Astrocyte (in vitro differentiated cells and primary cell): ENCODE data around the gene RABL2A. TPM values are rescaled to one million over a fixed set of nuclear protein-coding genes. Genes with fewer than 3 reads are reported as not detected.
"Not testable (repeated sequence)": the region's sequence is repeated elsewhere in the genome, so short reads cannot be mapped to it uniquely, and the experiment has no call there.

ENCODE experiments used
- DNase-seq: peaks from one replicate; pipeline ENCODE4 v3.0.0-alpha.2; 2010; ENCODE audit warnings: low read depth
- FAIRE-seq: peaks from 2 replicates; lab custom pipeline; 2011; peaks lifted over from hg19 to GRCh38; lab: Jason Lieb, UNC
- H2AFZ ChIP-seq: 2 replicates; pipeline ENCODE4 v1.6.0; 2012; ENCODE audit warnings: low read depth, low read length, inconsistent platforms
- H3K27ac ChIP-seq: 2 replicates; pipeline ENCODE4 v1.5.1; 2011; ENCODE audit warnings: low read depth, low read length, inconsistent platforms
- H3K27me3 ChIP-seq: 2 replicates; pipeline ENCODE4 v1.6.0; 2011; ENCODE audit warnings: low read length, inconsistent platforms; ENCODE audit not compliant: insufficient read depth
- H3K36me3 ChIP-seq: 2 replicates; pipeline ENCODE4 v1.5.1; 2011; ENCODE audit warnings: low read length, inconsistent platforms; ENCODE audit not compliant: insufficient read depth
- H3K4me1 ChIP-seq: 2 replicates; pipeline ENCODE4 v1.5.1; 2011; ENCODE audit warnings: low read length, inconsistent platforms; ENCODE audit not compliant: insufficient read depth
- H3K4me2 ChIP-seq: 2 replicates; pipeline ENCODE4 v1.6.0; 2012; ENCODE audit warnings: low read length, inconsistent platforms
- H3K4me3 ChIP-seq: 2 replicates; pipeline ENCODE4 v1.5.1; 2011; ENCODE audit warnings: low read depth, mild to moderate bottlenecking, low read length, inconsistent platforms; ENCODE audit not compliant: insufficient read depth
- H3K79me2 ChIP-seq: 2 replicates; pipeline ENCODE4 v1.6.0; 2012; ENCODE audit warnings: mild to moderate bottlenecking, low read length, inconsistent platforms; ENCODE audit not compliant: insufficient read depth
- H3K9ac ChIP-seq: 2 replicates; pipeline ENCODE4 v1.6.0; 2012; ENCODE audit warnings: mild to moderate bottlenecking, low read length, inconsistent platforms
- H3K9me3 ChIP-seq: 2 replicates; pipeline ENCODE4 v1.5.1; 2012; ENCODE audit warnings: low read depth, mild to moderate bottlenecking, low read length, inconsistent platforms; ENCODE audit not compliant: insufficient read depth
- H4K20me1 ChIP-seq: 2 replicates; pipeline ENCODE4 v1.6.0; 2012; ENCODE audit warnings: low read length, inconsistent platforms; ENCODE audit not compliant: insufficient read depth
- H3K27ac Mint-ChIP-seq: one replicate; pipeline ENCODE4 v1.8.0; 2021; ENCODE audit warnings: mild to moderate bottlenecking, mixed read lengths; ENCODE audit not compliant: unreplicated experiment
- H3K27me3 Mint-ChIP-seq: one replicate; pipeline ENCODE4 v1.8.0; 2021; ENCODE audit warnings: low read depth, mixed read lengths; ENCODE audit not compliant: unreplicated experiment
- H3K36me3 Mint-ChIP-seq: one replicate; pipeline ENCODE4 v1.8.0; 2021; ENCODE audit warnings: low read depth, mixed read lengths; ENCODE audit not compliant: unreplicated experiment
- H3K4me1 Mint-ChIP-seq: one replicate; pipeline ENCODE4 v1.8.0; 2021; ENCODE audit warnings: low read depth, mixed read lengths; ENCODE audit not compliant: unreplicated experiment
- H3K4me3 Mint-ChIP-seq: one replicate; pipeline ENCODE4 v1.8.0; 2021; ENCODE audit warnings: mild to moderate bottlenecking, moderate library complexity, mixed read lengths; ENCODE audit not compliant: unreplicated experiment
- H3K9me3 Mint-ChIP-seq: one replicate; pipeline ENCODE4 v1.8.0; 2021; ENCODE audit warnings: mild to moderate bottlenecking, mixed read lengths; ENCODE audit not compliant: unreplicated experiment
- EZH2 ChIP-seq: IDR thresholded peaks from 2 replicates; pipeline ENCODE4 v1.6.1; 2012; ENCODE audit warnings: mild to moderate bottlenecking, low read length, inconsistent platforms; ENCODE audit not compliant: insufficient read depth
- total RNA-seq: library from RNA; stranded (reverse); gene quantifications from 2 replicates; pipeline ENCODE4 v1.2.1, GENCODE V29; 2021
- TF ChIP-seq, protein P1 (sequence below): IDR thresholded peaks from 2 replicates; pipeline ENCODE4 v1.5.1; 2011; ENCODE audit warnings: low read depth, mild to moderate bottlenecking, inconsistent platforms, low read length, moderate library complexity; ENCODE audit not compliant: insufficient read depth

Gene RABL2A
- total RNA-seq, 1 donor from 2014 or later: 13.0 TPM

DNA sequence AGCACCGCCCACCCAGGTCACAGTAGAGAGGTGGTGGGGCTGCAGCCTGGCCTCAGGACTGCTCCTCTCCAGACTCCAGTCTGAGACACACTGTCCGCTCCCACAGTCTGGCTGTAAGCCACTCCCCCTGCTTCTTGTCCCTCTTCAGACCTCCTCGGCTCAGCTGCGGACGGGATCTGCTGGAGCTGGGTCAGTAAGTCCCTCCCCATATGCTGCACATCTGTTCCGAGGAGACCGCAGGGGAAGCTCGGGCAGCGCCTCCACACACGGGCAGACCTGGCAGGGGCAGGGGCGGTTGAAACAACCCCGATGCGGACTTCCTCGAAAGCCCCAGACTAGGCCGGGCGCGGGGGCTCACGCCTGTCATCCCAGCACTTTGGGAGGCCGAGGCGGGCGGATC is 41.9 kb downstream of the RABL2A start:
- H3K4me1 ChIP-seq, H3K36me3 Mint-ChIP-seq, H3K9me3 ChIP-seq, H3K4me2 ChIP-seq, H3K4me1 Mint-ChIP-seq, FAIRE-seq, H3K36me3 ChIP-seq, H3K27me3 ChIP-seq, H3K9ac ChIP-seq, H3K27ac ChIP-seq, H3K4me3 Mint-ChIP-seq, H4K20me1 ChIP-seq, H3K9me3 Mint-ChIP-seq, H3K27ac Mint-ChIP-seq, DNase-seq, H3K4me3 ChIP-seq, H3K79me2 ChIP-seq, H2AFZ ChIP-seq: not testable (repeated sequence)
- H3K27me3 Mint-ChIP-seq: peaks cover 38% of the 10 kb centered on the region

DNA sequence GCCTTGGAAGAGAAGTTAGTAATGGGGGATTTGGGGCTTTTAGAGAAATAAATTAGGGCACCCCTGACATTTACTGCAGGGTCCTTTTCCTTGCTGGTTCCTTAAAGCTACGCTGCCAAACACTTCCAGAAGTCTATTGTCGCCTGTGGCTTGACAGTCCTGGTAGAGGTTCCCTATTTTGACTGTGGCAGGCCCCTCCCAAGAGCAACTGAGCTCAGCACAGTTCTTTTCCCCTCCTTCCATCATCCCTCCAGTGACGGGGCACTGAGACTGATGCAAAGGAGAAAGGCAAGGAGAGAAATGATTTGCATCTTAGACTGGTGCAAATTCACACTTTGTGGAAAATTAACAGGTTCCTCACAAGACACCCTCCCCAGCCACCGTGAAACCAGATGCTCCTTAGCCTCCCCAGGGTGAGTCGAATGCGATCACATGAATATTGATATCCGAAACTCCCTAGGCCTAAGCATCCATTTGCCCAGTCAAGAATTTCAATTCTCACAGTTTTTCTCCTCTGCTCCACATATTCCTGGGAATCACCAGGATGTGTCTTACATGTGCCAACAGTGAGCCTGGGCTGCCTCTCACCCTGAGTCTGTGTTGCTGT is 45.4 kb downstream of the RABL2A start:
- Histone ChIP-seq H3K9ac (no peak overlapping the region), H3K79me2 (no peaks in the 10 kb centered on the region), H3K9me3 (no peaks in the 10 kb centered on the region), H4K20me1 (no peaks in the 10 kb centered on the region), H3K27ac (no peak overlapping the region), H3K4me1 (no peaks in the 10 kb centered on the region), H3K27me3 (peaks cover 2% of the 10 kb centered on the region), H3K4me3 (no peak overlapping the region), H2AFZ (no peak overlapping the region), H3K4me2 (no peak overlapping the region), H3K36me3 (no peaks in the 10 kb centered on the region)
- Mint-ChIP-seq H3K27me3 (peaks cover 36% of the 10 kb centered on the region), H3K4me1 (peaks cover 2% of the 10 kb centered on the region), H3K27ac (no peak overlapping the region), H3K4me3 (no peak overlapping the region), H3K36me3 (no peaks in the 10 kb centered on the region), H3K9me3 (no peaks in the 10 kb centered on the region)
- DNase-seq (no peak), FAIRE-seq (no peak)
- TF ChIP-seq EZH2: no peak
- TF ChIP-seq, protein P1, sequence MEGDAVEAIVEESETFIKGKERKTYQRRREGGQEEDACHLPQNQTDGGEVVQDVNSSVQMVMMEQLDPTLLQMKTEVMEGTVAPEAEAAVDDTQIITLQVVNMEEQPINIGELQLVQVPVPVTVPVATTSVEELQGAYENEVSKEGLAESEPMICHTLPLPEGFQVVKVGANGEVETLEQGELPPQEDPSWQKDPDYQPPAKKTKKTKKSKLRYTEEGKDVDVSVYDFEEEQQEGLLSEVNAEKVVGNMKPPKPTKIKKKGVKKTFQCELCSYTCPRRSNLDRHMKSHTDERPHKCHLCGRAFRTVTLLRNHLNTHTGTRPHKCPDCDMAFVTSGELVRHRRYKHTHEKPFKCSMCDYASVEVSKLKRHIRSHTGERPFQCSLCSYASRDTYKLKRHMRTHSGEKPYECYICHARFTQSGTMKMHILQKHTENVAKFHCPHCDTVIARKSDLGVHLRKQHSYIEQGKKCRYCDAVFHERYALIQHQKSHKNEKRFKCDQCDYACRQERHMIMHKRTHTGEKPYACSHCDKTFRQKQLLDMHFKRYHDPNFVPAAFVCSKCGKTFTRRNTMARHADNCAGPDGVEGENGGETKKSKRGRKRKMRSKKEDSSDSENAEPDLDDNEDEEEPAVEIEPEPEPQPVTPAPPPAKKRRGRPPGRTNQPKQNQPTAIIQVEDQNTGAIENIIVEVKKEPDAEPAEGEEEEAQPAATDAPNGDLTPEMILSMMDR: no peak

DNA sequence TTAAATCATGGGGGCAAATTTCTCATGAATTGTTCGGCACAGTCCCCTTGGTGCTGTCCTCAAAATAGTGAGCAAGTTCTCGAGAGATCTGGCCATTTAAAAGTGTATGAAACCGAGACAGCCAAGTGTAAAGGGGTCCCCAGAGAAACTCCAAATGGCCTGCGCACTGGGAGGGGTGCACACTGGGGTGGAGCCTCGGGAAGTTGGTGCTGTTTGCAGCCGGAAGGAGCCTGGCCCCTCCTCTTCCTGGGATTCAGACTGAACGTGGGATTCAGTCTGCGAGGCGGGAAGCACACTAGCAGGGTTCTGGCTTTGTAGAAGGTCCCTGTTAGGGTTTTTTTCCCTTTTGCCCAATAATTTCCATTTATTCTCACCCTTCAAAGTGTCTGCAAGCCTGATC is 48.8 kb downstream of the RABL2A start:
- Mint-ChIP-seq H3K27ac (no peak overlapping the region), H3K36me3 (no peaks in the 10 kb centered on the region), H3K4me1 (peaks cover 2% of the 10 kb centered on the region), H3K9me3 (no peaks in the 10 kb centered on the region), H3K27me3 (peaks cover 49% of the 10 kb centered on the region), H3K4me3 (no peak overlapping the region)
- TF ChIP-seq EZH2: no peak
- TF ChIP-seq, protein P1: no peak
- H3K79me2 ChIP-seq: no peaks in the 10 kb centered on the region
- no peaks in the 10 kb centered on the region for H3K36me3 ChIP-seq
- FAIRE-seq: no peak
- no peak for DNase-seq
- peaks cover 4% of the 10 kb centered on the region for H3K27me3 ChIP-seq
- no peak overlapping the region for H3K4me3 ChIP-seq
- no peak overlapping the region for H3K9ac ChIP-seq
- H4K20me1 ChIP-seq: no peaks in the 10 kb centered on the region
- H3K9me3 ChIP-seq: no peaks in the 10 kb centered on the region
- no peak overlapping the region for H3K4me2 ChIP-seq
- H3K27ac ChIP-seq: no peak overlapping the region
- no peak overlapping the region for H2AFZ ChIP-seq
- H3K4me1 ChIP-seq: no peaks in the 10 kb centered on the region
